ENCODE data around the gene SLC6A3.
"Not testable (repeated sequence)": the region's sequence is repeated elsewhere in the genome, so short reads cannot be mapped to it uniquely, and the experiment has no call there.

The SLC6A3 gene

GRCh38 chr5:1463326-1464095 lies 18.3 kb upstream of the SLC6A3 start:
- no peak for DNase-seq

- peak; percentile 39 for DNase-seq
Observed at GRCh38 chr5:1462358-1462757, 17.1 kb upstream of the SLC6A3 start.

- DNase-seq = no peak
Observed at GRCh38 chr5:1461396-1461795, 16.2 kb upstream of the SLC6A3 start.

GRCh38 chr5:1460054-1460682 lies 14.9 kb upstream of the SLC6A3 start:
- DNase-seq = no peak

- DNase-seq = not testable (repeated sequence)
Observed at GRCh38 chr5:1459435-1459834, 14.2 kb upstream of the SLC6A3 start.

- not testable (repeated sequence) for DNase-seq
Observed at GRCh38 chr5:1456110-1456881, 11.1 kb upstream of the SLC6A3 start.

- no peak for DNase-seq
Observed at GRCh38 chr5:1453613-1454012, 8.4 kb upstream of the SLC6A3 start.

- DNase-seq = peak; percentile 40
Observed at GRCh38 chr5:1449081-1449630, 3.9 kb upstream of the SLC6A3 start.

- DNase-seq = peak; percentile 58
Observed at GRCh38 chr5:1448511-1449011, 3.3 kb upstream of the SLC6A3 start.

GRCh38 chr5:1447671-1448361 lies 2.6 kb upstream of the SLC6A3 start:
- peak; percentile 54 for DNase-seq

- peak; percentile 47 for DNase-seq
Observed at GRCh38 chr5:1446602-1447343, 1.5 kb upstream of the SLC6A3 start.

- DNase-seq = peak; percentile 49
Observed at GRCh38 chr5:1445689-1446601, 705 bp upstream of the SLC6A3 start.

GRCh38 chr5:1444361-1445189 lies 665 bp downstream of the SLC6A3 start:
- DNase-seq = peak; percentile 56

GRCh38 chr5:1443991-1444360 lies 1.3 kb downstream of the SLC6A3 start:
- DNase-seq = peak; percentile 45

- no peak for DNase-seq
Observed at GRCh38 chr5:1443171-1443570, 2.1 kb downstream of the SLC6A3 start.

- peak; percentile 36 for DNase-seq
Observed at GRCh38 chr5:1442222-1443145, 2.8 kb downstream of the SLC6A3 start.

- no peak for DNase-seq
Observed at GRCh38 chr5:1441166-1441865, 3.9 kb downstream of the SLC6A3 start.

GRCh38 chr5:1440098-1440493 lies 5.1 kb downstream of the SLC6A3 start:
- no peak for DNase-seq
